Inflammatory macrophage treated with lipopolysaccharide for 1 hour (primary cell): ENCODE results near the gene ZBTB37.
"Not testable (repeated sequence)": the region's sequence is repeated elsewhere in the genome, so short reads cannot be mapped to it uniquely, and the experiment has no call there.

Source experiments
- DNase-seq, 2 donors: peaks; one replicate each; pipeline ENCODE4 v3.0.0-alpha.2; 2020 to 2022

The ZBTB37 gene

GRCh38 chr1:173868266-173869020, at the start of gene ZBTB37:
TSS of gene ZBTB37 (plus strand) at chr1:173868380. CDS start at chr1:173870226, 1,846 bp downstream.
- peak; percentile 33 to 59 for DNase-seq

DNA sequence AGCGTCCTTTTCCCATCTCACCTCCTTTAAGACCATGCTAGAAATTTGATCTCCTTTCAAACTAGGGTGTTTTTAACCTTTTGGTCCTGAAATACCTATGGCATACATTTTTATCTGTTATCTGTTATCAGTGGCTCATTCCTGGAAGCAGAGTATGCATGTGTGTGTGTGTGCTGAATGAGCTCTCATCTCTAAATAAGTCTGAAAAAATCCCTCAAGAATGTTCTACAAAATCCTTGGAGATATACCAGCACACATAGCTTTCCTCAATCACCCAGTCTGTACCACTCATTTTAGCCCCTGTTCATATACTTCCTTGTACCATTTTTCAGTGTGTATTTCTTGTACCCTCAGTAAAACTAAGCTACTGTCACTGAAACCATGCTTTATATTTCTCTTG, 49.7 kb upstream of the ZBTB37 start:
- DNase-seq: no peak

DNA sequence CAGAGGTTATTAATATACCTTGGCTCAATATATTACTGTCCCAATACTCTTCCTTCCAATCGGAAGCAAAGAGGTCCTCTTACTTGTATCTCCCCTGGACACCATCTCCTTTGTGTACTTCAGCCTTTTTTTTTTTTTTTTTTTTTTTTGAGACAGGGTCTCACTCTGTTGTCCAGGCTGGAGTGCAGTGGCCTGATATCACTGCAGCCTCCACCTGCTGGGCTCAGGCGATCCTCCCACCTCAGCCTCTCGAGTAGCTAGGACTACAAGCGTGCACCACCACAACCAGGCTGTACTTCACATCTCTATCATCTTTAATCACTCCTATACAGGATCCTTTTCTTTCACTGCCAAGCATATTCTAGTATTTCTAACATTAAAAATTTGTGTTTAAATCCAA, 46.5 kb upstream of the ZBTB37 start:
- DNase-seq: no peak

GRCh38 chr1:173823781-173824314, 44.3 kb upstream of the ZBTB37 start:
- no peak for DNase-seq

- peak; percentile 95 to 97 for DNase-seq
Observed at GRCh38 chr1:173824315-173825081, 43.7 kb upstream of the ZBTB37 start, which contains the start of the genes CENPL and DARS2. TSS of gene CENPL (minus strand) at chr1:173824883. CDS start at chr1:173811299, 13,584 bp downstream. TSS of gene DARS2 (plus strand) at chr1:173824673. CDS start at chr1:173825230, 557 bp downstream.

GRCh38 chr1:173827611-173828010, 40.6 kb upstream of the ZBTB37 start:
- no peak for DNase-seq

DNA sequence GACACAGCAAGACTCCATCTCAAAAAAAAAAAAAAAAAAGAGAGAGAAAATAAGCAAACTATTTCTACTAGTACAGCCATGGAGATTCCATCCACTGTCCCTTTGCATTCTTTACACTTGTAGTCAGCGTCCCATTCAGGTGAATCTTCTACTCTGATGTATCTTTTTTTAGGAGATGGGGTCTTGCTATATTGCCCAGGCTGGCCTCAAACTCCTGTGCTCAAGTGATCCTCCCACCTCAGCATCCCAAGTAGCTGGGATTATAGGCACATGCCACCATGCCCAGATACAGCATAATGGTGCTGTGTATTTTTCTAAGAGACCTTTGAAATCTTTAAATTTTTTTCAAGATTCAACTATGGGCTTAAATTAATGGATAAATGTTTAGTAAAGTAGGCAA, 35.4 kb upstream of the ZBTB37 start:
- no peak for DNase-seq

GRCh38 chr1:173852105-173852504, 16.1 kb upstream of the ZBTB37 start:
- no peak for DNase-seq

DNA sequence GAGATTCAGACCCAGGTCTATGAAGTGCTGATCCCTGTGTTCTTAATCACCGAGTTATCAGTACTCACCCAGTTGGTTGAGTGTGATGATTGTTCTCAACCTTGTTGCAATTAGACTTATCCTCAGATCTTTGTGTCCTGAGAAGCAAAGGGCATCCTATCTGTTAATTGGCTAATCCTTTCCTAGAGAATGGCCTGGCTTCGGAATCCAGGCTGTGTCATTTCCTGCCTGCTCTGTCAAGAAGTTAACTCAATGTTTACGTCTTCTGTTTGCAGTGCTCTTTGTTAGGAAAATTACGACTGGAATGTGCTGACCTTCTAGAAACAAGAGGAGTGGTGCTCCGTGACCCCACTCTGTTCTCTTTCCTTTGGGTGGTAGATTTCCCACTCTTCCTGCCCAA, 15.1 kb upstream of the ZBTB37 start:
- no peak for DNase-seq

DNA sequence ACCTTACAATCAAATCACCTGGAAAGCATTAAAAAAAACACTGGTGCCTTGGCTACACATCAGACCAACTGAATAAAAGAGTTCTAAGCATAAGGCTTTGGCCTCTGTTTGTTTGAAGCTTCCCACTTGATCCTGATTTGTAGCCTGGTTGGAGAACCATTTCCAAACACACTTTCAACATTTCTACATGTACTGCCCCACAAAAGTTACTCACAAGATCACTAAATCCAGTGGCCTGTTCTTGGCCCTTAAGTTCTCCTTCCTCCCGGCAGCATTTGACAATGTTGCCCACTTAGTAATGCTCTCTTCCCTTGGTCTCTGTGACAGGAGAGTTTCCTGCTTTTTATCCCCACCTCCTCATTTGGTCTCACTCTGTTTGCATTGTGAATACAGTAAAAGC, 12.2 kb upstream of the ZBTB37 start:
- no peak for DNase-seq

GRCh38 chr1:173856903-173857302, 11.3 kb upstream of the ZBTB37 start:
- DNase-seq: no peak

DNA sequence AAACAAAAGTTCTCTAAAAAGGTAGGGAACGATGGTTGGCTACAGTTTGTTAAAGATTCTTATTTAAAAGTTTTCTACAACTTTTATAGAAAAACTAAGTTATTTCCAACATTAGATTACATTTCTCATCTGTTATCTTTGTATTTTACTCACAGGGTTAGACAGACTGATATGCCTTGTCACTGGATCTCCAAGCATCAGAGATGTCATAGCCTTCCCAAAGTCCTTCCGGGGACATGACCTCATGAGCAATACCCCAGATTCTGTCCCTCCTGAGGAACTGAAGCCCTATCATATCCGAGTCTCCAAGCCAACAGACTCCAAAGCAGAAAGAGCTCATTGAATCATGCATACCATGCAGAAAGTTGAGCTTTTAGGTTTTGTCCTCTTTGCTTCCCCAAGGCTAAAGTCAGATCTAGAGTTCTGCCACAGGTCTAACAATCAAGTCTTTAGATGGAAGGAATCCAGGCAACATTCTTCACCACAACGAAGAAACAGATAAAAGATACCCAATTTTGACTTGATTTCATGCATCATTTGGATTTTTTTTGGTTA, 10.7 kb upstream of the ZBTB37 start:
- DNase-seq: no peak

DNA sequence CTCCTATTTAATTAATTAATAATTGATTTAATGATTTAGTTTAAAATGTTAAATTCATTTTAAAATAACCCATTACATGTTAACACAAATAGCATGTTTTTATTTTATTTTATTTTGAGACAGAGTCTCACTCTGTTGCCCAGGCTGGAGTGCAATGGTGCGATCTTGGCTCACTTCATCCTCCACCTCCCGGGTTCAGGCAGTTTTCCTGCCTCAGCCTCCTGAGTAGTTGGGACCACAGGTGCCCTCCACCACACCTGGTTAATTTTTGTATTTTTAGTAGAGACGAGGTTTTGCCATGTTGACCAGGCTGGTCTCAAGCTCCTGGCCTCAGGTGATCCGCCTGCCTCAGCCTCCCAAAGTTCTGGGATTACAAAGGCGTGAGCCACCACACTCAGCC, 8.6 kb upstream of the ZBTB37 start:
- not testable (repeated sequence) for DNase-seq

GRCh38 chr1:173860065-173860464, 8.1 kb upstream of the ZBTB37 start:
- DNase-seq: no peak

DNA sequence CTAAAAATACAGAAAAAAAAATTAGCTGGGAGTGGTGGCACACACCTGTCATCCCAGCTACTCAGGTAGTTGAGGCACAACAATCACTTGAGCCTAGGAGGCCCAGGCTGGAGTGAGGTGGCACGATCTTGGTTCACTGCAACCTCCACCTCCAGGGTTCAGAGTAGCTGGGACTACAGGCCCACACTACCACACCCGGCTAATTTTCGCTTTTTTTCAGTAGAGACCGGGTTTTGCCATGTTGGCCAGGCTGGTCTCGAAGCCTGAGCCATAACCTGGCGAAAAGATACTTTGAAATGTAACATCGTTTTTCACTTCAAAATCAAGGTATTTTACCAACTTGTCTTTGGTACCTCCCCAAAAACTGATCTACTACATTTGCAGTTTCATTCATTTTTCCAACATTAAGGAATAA, 6.4 kb upstream of the ZBTB37 start:
- DNase-seq: no peak

DNA sequence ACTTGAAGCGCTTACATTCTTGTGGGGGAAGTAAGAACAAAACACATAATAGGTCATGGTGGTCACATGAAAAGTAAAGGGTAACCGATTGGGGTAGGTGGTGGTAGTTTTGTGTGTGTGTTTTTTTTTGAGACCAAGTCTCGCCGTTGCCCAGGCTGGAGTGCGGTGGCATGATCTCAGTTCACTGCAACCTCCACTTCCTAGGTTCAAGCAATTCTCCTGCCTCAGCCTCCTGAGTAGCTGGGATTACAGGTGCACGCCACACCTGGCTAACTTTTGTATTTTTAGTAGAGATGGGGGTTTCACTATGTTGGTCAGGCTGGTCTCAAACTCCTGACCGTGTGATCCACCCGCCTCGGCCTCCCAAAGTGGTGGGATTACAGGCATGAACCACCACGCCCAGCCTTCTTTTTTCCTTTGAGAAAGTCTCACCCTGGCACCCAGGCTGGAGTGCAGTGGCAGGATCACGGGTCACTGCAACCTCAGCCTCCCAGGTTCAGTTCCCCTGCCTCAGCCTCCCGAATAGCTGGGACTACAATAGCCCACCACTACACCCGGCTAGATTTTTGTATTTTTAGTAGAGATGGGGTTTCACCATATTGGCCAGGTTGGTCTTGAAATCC, 5.9 kb upstream of the ZBTB37 start:
- not testable (repeated sequence) for DNase-seq

DNA sequence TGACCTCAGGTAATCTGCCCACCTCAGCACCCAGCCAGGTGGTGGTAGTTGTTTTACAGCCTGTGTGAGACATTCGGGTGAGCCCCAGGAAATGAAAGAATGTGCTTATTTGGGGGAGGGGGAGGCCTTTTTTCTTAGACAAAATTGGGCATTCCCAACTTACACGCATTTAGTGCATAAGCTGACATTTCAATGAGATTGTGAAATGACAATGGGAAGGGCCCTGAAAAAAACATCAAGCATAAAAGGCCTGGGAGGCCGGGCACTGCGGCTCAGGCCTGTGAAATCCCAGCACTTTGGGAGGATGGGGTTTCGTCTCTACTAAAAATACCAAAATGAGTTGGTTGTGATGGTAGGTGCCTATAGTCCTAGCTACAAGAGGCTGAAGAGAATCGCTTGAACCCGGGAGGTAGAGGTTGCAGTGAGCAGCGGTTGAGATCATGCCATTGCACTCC, 5.4 kb upstream of the ZBTB37 start:
- peak in 1 of 2 donors; percentile 16 for DNase-seq

DNA sequence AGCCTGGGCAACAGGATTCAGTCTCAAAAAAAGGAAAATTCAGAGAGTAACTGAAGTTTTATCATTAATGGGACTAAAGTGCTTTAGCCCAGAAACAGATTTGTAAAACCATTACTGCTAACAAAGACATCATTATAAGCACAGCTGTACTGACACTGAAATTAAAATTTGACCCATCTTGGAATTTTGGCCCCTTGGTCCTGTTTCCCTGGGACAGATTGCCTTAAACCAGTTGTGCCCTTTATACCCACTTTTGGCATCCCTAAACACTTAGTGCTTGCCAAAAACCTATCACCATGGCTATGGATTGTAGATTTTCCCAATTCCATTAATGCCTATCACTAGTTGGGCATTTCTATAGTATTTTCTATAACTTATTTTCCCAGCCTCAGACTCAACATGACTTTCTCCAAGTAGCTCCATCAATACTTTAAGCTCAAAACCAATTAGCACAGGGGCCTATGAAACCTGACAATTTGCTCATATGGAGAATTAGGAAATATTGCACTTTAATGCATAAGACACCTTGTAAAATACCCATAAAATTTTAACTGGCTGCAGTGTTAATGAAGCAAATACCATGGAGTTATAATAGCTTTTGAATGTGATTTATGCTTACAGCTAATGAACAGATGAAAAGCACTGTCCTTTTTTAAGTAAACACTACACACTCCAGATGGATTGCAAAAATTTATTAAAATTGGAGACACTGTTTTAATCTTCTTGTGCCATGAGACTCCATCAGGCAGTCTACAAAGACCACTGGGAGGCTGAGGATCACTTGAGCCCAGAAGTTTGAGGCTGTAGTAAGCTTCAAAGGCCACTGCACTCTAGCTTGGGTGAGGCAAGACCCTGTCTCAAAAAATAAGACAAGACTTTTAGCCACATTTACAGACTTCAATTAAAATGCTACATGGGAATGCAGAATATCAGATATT, 4.7 kb upstream of the ZBTB37 start:
- DNase-seq: no peak

DNA sequence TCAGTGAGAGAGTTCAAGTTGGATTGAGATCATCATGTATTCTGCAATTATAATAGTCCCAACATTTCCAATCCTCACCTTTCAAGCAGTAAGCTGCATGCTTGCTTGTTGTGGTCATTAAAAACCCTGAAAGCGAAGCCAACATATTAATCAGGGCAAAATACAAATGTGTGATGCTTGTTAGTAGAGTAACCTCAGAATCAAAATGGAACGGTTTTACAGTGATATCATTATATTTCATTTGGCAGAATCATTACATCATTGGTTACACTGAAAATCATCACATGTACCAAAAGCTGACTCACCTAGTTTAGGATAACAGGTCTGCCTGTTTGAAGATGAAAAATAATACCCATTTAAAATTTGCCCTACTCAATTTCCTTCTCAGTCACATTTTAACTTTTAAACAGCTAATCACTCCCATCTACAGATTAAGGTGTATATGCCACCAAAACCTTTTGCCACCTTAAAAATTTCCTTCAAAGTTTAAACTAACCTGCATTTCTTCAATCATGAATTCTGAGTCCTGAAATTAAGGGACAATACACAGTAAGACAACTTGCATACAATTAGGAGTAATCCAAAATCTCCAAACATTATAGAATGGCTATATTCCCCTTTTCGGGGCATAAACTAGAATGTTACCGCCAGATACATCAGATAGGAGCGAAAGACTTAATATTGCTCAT, 3.9 kb upstream of the ZBTB37 start:
- no peak for DNase-seq

- DNase-seq: no peak
Observed at GRCh38 chr1:173865468-173866164, 2.6 kb upstream of the ZBTB37 start.
